SHP77 (cell line): ENCODE data around the gene TMEM39A.

Experiments used
- DNase-seq, 2 experiments: peaks; one replicate each; lab custom pipeline; 2025; lab: John Stamatoyannopoulos, UW

TMEM39A gene

DNA sequence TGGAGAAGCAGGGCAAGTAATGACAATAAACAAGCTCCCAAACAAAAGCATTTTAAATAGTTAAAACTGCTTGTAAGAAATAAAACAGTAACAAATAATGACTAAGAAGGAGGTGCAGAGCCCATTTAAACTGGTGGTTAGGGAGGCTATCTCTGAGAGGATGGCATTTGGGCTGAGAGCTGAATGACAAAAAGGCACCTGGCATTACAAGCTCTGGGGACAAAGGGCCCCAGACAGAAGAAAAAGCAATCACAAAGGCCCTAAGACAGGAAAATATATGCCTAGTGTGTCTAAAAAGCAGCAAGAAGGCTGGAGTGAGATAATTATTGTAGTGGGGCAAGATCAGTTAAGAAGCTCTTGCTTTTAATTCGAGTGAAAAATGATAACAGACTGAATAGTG is 9.6 kb downstream of the TMEM39A start:
- no peak for DNase-seq

DNA sequence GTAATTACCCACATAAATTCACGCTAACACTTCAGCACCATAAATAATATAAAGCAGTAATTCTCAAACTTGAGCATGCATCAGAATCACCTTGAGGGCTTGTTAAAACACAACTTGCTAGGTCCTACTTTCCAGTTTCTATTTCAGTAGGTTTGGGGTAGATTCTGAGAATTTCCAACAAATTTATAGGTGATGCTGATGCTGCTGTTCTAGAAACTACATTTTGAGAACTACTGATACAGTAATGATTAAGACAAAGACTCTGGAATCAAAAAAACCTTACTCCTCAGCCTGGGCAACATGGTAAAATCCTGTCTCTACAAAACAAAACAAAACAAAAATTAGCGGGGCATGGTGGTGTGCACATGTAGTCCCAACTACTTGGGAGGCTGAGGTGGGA is 18.8 kb downstream of the TMEM39A start:
- DNase-seq, result no peak

DNA sequence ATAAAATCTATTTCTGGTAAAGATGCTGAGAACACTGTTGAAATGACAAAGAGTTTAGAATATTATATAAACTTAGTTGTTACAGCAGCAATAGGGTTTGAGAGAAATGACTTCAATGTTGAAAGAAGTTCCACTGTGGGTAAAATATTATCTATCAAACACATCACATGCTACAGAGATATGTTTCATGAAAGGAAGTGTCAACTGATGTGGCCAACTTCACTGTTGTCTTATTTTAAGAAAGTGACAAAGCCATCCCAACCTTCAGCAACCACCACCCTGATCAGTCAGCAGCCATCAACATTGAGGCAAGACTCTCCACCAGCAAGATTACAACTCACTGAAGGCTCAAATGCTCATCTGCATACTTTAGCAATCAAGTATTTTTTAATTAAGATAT is 20.2 kb downstream of the TMEM39A start:
- no peak for DNase-seq

DNA sequence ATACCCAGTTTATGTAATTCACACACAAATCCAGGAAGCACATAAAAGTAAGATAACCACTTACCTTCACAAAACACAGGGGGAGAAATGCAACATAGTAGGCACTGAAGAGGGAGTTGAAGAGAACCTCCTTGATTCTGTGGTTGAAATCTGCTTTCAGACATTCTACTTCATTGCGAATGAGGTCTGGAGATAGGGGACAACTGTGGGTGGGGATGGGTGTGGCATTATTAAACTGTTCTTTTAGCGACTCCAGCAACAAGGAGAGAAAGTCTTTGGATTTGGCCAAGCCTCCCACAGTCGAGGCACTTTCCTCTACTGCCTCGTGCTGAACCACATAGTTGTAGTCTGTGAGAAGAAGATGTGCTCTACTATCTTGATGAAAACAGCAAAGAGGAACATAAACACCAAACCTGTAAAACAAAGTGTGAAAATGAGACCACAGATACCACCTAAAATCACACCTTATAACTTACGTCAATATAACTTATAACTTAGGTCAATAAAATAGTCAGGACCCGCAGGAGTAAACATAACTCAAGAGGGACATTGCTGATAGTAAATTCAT is 25.6 kb downstream of the TMEM39A start:
- no peak for DNase-seq

DNA sequence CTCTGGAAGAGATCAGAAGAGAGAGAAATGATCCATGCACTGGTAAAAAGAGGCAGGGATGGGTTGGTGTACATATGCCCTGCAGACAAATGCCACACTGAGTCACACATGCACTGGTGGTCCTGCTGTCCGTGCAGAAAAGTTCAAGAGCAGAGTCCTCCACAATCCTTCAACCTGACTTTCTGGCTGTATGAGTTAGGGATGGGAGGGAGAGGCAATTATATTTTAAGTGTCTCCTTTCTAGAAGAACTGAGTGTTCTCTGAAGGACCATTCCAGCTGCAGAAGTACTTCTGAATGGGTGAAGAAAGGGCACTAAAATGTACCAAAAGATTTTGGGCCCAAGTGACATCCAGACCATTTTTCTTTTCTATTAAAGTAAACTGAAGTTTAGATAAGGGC is 26.4 kb downstream of the TMEM39A start:
- no peak for DNase-seq

DNA sequence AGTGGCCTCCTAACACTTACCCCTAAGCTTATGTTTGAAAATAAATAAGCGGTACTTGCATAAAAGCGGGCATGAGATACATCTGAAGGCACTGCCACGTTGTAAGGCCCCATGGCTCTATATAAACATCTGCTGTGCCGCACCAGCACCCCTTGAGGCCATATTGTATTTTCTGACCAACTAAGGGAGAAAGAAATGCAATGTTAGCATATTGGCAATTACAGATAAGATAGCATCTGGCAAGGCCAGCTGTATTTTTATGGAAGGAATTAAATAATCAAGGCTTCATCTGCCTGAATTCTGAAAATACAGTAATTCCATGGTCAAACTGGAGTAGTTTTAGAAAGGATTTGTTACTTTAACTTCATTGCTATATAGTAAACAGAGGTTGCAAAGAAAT is 28.7 kb downstream of the TMEM39A start:
- no peak for DNase-seq

DNA sequence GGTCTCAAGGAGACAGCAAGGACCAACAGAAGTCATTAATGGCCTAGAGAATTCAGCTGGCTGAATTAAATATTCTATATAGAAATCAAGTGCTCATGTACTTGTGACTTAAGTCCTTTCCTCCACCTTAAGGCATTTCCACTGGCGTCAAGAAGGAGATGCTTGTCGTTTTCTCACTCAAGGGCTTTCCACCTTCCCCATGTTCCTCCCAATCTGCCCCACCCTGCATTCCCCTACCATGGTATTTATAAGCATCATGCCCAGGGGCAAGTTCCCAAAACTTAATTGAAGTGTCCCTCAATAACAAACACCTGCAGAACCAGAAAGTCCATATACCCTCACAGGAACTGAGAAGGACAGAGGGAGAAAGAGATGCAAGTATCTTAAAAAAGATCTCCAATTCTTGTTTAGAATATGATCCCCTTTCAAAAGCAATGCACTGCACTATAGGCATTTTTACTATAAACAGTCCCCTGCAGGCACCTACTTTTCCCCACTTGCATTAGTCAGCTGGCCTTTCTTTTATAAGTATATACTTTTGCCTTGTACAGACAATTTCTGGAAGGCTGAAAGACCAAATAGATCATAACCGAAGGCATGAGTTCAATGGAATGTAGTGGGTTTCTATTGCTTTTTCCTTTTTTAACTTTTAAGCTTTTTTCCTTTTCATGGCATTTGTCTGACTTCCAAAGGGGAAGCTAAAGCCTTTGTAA is 29.6 kb downstream of the TMEM39A start:
- DNase-seq, result no peak

DNA sequence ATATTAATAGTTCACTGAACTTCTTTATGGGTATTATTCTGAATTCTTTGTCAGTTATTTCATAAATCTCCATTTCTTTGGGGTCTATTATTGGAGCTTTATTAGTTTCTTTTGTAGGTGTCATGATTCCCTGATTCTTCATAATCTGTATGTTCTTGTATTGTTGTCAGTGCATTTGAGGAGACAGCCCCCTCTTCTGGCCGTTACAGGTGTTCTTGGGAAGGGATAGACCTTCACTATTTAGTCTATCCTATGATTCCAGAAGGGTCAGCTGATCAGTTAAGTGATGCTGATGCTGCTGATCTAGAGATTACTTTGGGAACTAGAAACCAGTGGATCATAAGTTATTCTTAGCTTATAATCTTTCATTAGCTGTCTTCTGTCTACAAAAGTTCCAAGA is 34.9 kb downstream of the TMEM39A start:
- DNase-seq, result no peak

DNA sequence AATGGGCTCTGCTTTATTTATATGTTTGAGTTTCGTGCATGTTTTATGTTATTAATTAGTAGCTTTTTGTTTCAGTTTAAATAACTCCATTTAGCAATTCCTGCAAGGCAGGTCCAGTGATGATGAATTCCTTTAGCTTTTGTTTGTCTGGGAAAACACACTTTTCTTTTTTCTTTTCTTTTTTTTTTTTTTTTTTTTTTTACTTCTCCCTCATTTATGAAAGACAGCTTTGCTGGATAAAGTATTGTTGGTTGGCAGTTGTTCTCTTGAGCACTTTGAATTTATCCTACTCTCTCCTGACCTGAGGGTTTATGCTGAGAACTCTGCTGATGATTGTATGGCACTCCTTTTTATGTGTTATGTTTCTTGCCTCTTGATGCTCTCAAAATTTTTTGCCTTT is 35.7 kb downstream of the TMEM39A start:
- DNase-seq, result no peak

DNA sequence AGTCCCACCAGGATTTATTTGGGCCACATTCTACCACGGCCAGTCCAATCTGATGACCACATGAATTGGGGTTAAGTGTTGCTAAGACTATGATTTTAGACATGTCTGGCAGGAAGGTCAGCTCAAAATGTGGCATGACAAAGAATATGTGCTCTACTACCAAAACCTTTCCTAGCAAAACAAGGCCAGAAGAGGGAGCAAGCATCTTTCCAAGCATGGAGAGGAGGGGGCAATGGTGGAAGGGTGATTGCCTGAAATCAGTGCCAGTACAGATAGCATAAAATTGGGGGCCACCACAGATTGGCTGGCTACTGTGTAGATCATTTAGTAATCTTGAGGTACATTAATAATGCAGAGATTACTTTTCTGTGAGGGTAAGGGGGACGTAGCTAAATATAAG is 43.2 kb downstream of the TMEM39A start:
- no peak for DNase-seq

DNA sequence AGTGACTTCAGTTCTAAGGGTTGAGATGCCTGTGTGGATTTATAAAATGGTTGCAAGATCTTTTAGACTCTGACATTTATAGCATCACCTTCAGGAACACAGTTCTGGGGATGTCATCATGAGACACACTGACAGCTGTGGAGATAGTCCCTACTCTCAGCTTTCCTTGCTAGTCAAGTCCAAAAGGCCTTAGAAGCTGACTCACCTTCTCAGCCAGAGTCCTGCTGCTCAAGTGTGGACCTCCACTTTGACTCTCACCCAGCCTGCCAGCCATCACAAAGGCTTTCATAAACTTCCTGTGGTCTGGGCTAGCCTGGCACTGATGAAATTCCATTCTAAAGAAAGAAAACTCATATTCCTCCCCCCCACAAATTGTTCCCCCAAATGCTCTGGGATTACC is 44.8 kb downstream of the TMEM39A start:
- no peak for DNase-seq

DNA sequence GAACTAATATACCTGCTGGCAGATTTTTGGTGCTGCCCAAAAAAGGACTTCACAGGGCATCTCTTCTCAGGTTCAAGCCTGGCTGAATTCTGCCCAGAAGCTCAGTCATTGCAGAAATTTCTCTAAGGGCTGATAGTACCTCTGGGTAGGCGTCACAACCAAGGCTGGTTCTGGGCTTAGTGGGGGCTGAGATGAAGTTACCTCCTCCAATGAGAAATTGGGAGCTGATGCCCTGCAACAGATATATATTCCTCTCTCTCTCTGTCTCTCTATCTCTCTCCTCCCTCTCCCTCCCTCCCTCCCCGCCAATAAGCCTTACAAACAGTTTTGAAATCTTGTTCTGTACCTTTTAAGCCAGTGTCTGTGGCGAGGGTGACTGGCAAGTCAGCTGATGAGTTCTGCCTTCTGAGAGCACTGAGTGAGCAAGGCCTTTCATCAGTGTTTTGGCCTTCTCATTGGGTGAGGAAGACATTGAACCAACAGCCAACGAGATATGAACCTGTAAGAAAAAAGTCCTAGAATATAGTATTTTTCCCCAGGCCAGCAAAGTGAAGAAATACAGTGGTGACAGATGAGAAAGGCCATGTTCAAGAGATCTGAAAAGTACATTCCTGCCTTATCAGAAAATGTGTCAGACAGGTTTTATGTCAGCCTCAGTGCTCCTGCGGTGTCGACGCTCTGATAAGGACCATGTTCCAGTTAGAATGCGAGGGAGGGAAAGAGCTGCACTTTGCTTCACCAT is 45.5 kb downstream of the TMEM39A start:
- no peak for DNase-seq

DNA sequence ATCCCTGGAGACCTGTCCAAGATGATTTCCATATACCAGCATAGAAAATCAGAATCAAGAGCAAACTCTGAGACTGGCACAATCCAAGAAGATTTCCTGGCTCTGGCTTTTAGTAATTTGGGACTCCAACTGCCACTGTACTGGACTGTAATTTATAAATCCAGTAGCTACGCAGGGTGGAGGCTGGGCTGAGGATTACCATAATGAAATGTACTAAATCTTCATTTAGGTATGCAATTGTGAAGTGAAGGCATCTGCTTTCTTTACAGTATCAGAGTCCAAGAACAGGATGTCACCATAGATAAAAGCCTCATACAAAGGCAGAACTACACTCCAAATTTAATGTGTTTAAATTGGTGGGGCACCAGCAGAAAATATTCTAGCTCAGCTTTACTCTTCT is 46.5 kb downstream of the TMEM39A start:
- no peak for DNase-seq

DNA sequence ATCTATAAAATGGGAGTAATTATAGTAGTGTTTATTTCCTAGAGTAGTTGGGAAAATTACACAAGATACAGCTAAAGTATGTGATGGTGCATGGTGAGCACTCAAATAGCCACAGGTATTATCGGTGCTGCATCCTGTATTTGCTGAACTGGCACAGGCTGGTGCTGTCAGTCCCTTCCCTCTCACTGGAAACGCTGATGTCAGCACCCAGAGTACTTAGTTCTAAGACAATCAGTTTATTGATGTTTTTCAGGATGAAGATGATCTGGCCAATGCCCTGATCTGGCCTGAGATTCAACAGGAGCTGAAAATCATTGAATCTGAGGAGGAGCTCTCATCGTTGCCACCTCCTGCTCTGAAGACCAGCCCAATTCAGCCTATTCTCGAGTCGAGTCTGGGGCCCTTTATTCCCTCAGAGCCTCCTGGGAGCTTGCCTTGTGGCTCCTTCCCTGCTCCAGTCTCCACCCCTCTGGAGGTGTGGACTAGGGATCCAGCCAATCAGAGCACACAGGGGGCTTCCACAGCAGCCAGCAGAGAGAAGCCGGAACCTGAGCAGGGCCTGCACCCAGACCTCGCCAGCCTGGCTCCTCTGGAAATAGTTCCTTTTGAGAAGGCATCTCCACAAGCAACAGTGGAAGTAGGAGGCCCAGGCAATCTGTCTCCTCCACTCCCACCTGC is 49.7 kb downstream of the TMEM39A start:
- DNase-seq, result no peak

DNA sequence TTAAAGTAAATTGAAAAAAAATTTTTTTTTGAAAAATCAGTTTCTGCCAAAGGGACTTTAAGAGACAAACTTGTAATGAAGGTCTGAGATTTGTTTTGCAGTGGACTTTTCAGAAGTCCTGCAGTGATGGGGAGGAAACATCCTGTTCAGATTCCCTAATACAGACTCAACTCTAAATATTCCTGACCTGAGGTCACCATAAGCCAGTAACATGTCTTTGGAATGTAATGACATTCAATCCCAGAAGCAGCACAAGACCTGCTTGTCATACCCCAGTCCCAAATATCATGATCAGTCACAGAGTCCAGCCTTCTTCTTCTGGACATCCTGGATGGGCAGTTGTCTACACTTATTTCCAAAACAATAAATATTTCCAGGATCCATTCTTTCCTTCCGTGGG is 53.6 kb downstream of the TMEM39A start:
- DNase-seq, result no peak

DNA sequence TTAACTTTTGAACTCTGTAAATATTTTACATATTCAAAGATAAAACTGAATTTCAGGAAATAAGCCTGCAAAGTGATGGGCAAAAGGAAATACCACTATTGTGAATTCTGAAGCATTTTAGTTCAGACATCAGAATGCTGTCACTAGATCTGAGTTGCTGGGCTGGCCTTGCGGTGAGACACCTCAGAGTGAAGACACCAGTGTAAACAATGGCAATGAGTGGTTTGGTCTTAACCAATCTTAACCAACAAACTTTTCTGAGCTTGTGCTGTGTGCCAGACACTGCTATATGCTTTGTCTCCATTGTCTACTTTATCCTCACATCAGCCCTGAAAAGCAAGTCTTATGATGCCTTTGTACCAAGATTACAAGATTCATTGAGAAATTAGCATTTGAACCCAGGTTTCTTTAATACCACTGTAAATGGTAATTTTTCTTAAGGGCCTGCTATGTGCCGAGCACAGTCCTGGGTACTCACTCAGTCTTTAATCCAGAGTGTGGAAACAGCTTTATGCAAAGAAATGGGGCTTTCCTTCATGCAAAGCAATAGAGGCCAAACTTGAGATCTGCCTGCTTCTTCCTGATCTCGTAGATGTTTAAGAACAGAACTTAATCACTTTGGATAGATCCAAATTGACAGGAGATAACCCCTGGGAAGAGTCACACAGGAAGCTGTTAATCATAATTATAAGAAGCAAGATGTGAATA is 55.0 kb downstream of the TMEM39A start:
- no peak for DNase-seq

DNA sequence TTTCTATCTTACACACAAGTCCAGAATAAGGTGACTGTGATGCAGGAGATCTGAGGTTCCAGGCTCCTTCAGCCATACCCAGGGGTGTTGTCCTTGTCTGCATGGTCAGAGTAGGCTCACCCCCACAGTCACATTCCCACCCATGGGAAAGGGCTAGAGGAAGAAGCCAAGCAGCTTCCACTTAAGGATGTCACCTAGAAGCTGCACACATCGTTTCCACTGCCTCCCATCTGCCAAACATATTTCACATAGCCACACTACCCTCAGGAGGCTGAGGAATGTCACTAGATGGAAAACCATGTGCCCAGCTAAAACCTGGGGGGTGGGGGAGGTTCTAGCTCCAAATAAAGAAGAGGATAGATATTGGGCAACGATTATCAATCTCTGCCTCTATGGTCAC is 58.1 kb downstream of the TMEM39A start:
- DNase-seq, result no peak

DNA sequence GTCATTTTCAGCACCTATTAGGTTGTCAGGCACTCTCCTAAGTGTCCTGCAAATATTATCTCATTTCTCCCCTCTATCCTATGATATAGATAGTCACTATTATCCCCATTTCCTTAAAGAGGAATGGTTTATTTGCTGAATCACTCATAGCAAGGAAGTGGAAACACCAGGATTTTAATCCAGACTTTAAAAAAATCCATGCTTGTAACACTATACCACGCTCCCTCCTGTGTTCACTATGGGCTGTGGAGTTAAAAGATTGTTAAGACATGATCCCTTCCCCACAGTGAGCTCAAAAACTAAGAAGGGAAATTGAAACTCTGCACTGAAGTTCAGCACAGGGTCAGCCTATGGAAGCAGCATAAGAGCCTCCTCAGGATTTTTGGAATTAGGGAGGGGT is 60.2 kb downstream of the TMEM39A start:
- DNase-seq, result no peak

DNA sequence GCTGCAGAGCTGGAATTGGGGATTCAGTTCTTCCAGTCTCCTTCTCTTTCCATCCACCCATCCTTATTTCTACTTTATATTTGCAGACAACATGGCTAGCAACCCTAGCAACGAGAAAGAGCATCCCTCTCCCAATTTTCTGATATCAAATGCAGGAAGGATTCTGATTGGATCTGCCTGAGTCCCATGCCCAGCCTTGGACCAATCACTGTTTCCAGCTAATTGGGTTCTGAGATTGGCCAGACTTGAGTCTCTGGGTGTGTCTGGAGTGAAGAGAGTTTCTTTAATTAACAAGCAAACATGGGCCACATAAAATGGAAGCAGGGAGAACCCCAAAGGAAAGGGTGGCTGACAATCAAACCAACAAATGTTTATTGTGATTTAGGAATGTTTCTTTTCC is 60.6 kb downstream of the TMEM39A start:
- no peak for DNase-seq

DNA sequence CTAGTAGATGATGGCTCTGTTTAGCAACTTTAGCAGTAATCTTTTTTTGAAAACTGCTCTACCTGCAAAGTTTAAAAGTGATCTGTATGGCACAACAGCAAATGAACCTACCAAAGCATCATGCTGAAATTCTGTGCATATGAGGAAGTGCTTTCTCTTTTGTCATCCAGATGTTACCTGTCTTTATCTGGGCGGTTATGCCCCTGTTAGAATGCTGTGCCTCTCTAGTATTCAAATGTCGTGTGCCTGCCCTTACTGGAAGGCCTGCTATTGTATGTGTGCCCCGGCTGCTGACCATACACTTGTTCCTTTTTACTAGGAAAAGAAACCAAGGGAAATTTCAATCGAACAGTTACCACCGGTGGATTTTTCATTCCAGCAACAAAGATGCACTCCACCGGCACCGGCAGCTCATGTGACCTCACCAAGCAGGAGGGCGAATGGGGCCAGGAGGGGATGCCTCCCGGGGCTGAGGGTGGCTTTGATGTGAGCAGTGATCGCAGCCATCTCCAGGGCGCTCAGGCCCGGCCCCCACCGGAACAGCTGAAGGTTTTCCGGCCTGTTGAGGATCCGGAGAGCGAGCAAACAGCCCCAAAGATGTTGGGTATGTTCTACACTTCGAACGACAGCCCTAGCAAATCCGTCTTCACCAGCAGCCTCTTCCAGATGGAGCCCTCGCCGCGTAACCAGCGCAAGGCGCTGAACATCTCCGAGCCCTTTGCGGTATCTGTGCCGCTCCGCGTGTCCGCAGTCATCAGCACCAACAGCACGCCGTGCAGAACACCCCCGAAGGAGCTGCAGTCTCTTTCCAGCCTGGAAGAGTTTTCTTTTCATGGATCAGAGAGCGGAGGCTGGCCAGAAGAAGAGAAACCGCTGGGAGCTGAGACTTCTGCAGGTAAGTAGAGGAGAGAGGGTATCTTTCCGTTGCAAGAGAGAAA is 61.6 kb downstream of the TMEM39A start:
- no peak for DNase-seq

DNA sequence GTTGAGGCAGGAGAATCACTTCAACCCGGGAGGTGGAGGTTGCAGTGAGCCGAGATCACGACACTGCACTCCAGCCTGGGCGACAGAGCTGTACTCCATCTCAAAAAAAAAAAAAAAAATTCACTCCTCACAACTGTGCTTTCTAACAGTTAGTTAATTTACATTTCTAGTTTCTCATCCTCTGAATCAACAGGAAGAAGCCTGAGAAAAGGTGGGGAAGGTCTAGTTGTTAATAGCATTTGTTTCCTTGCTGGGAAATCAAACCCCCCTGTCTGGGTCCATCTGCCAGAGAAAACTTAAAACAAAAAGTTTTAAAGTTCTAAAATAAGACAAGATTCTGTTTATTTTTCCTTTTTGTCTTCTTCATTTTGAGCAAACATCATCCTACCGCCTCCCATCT is 62.3 kb downstream of the TMEM39A start:
- no peak for DNase-seq
